Left lung (tissue), 14 donors: ENCODE measurements around the gene NUDT3. TPM values are rescaled to one million over a fixed set of nuclear protein-coding genes. Genes with fewer than 3 reads are reported as not detected.

Experiments used
- ATAC-seq: fragments of 200-7000 bp; cut with Tn5 transposase; one replicate; pipeline ENCODE4 v1.9.1; 2020; ENCODE audit warnings: moderate library complexity
- DNase-seq, 4 donors: peaks; one replicate each; pipeline ENCODE4 v3.0.0-alpha.2; 2013 to 2020
- H3K27ac ChIP-seq, 2 donors: fragments of 200-600 bp; sonication (generic) in 1 of 2; one replicate each; pipeline versions ENCODE4 v1.5.0 to v1.8.0; 2020 to 2021
- H3K27me3 ChIP-seq, 2 donors: fragments of 200-600 bp; sonication (generic) in 1 of 2; one replicate each; pipeline versions ENCODE4 v1.5.0 to v1.8.0; 2020 to 2021
- H3K36me3 ChIP-seq, 2 donors: fragments of 200-600 bp; sonication (generic) in 1 of 2; one replicate each; pipeline versions ENCODE4 v1.5.0 to v1.8.0; 2020 to 2021
- H3K4me1 ChIP-seq, 2 donors: fragments of 200-600 bp; one replicate each; pipeline ENCODE4 v1.8.0; 2021
- H3K4me3 ChIP-seq, 2 donors: fragments of 200-600 bp; sonication (generic) in 1 of 2; one replicate each; pipeline versions ENCODE4 v1.5.0 to v1.8.0; 2020 to 2021; ENCODE audit warnings: mild to moderate bottlenecking in 1 of 2
- H3K9me3 ChIP-seq, 2 donors: fragments of 200-600 bp; sonication (generic) in 1 of 2; one replicate each; pipeline versions ENCODE4 v1.5.0 to v1.8.0; 2020 to 2021
- CTCF ChIP-seq, 2 donors: fragments of 200-600 bp; sonication (generic) in 1 of 2; IDR thresholded peaks; one replicate each; pipeline versions ENCODE4 v1.5.0 to v1.8.0; 2021; ENCODE audit warnings: antibody characterized with exemption in 2 of 2
- intact Hi-C, 2 donors: fragments of 100-400 bp; cut with DNase I; formaldehyde crosslinking; loops; one replicate each; pipeline versions ENCODE4 v1.11.2 to v1.14.2; 2022
- long read RNA-seq, 12 donors: library from polyadenylated mRNA in 2 of 12; unstranded in 2 of 12; transcript quantifications; one replicate each; pipeline ENCODE4 v2.0.0 and lab custom pipeline, GENCODE V29; 2019 to 2026
- polyA plus RNA-seq, 6 donors: library from polyadenylated mRNA; unstranded; fragments of 120-200 nt; gene quantifications; one replicate each; pipeline ENCODE4 v1.2.1, GENCODE V29; 2013; ENCODE audit not compliant: insufficient read length in 6 of 6
- total RNA-seq, 2 donors: library from RNA; stranded (reverse); fragmentation: NEBNext Ultra II Directional; extraction: Animal tissue kit (Norgen Biotek cat#: 25700); gene quantifications; one replicate each; pipeline ENCODE4 v1.2.1, GENCODE V29; 2021
- donor health status: DM: no; HTN: yes; CAD: no.
- donor health status: DM: no; HTN: no; CAD: no.

The NUDT3 gene
- total RNA-seq (10 to 100 TPM; 21.1 to 27.9 TPM), polyA plus RNA-seq (10 to 100 TPM; 10.5 to 17.7 (median 13.4) TPM)
- long read RNA-seq, donor 1, full-length matches to known transcripts = 27 of 46 reads
- long read RNA-seq, donor 1, partial matches to known transcripts = 19 of 46 reads
- long read RNA-seq, donor 1, other reads (novel, unspliced or antisense) = 0 of 46 reads
- long read RNA-seq, donor 2, full-length matches to known transcripts = 28 of 28 reads
- long read RNA-seq, donor 2, partial matches to known transcripts = 0 of 28 reads
- long read RNA-seq, donor 2, other reads (novel, unspliced or antisense) = 0 of 28 reads
- long read RNA-seq, donor 3, full-length matches to known transcripts = 20 of 20 reads
- long read RNA-seq, donor 3, partial matches to known transcripts = 0 of 20 reads
- long read RNA-seq, donor 3, other reads (novel, unspliced or antisense) = 0 of 20 reads
- long read RNA-seq, donor 4, full-length matches to known transcripts = 1 of 2 reads
- long read RNA-seq, donor 4, partial matches to known transcripts = 1 of 2 reads
- long read RNA-seq, donor 4, other reads (novel, unspliced or antisense) = 0 of 2 reads
- long read RNA-seq, donor 5, full-length matches to known transcripts = 32 of 32 reads
- long read RNA-seq, donor 5, partial matches to known transcripts = 0 of 32 reads
- long read RNA-seq, donor 5, other reads (novel, unspliced or antisense) = 0 of 32 reads
- long read RNA-seq, donor 6, full-length matches to known transcripts = 32 of 32 reads
- long read RNA-seq, donor 6, partial matches to known transcripts = 0 of 32 reads
- long read RNA-seq, donor 6, other reads (novel, unspliced or antisense) = 0 of 32 reads
- long read RNA-seq, donor 7, full-length matches to known transcripts = 10 of 10 reads
- long read RNA-seq, donor 7, partial matches to known transcripts = 0 of 10 reads
- long read RNA-seq, donor 7, other reads (novel, unspliced or antisense) = 0 of 10 reads
- long read RNA-seq, donor 8, full-length matches to known transcripts = 23 of 23 reads
- long read RNA-seq, donor 8, partial matches to known transcripts = 0 of 23 reads
- long read RNA-seq, donor 8, other reads (novel, unspliced or antisense) = 0 of 23 reads
- long read RNA-seq, donor 9, full-length matches to known transcripts = 1 of 1 reads
- long read RNA-seq, donor 9, partial matches to known transcripts = 0 of 1 reads
- long read RNA-seq, donor 9, other reads (novel, unspliced or antisense) = 0 of 1 reads
- long read RNA-seq, donor 10, full-length matches to known transcripts = 2 of 4 reads
- long read RNA-seq, donor 10, partial matches to known transcripts = 0 of 4 reads
- long read RNA-seq, donor 10, other reads (novel, unspliced or antisense) = 2 of 4 reads
- long read RNA-seq, donor 11, full-length matches to known transcripts = 53 of 92 reads
- long read RNA-seq, donor 11, partial matches to known transcripts = 39 of 92 reads
- long read RNA-seq, donor 11, other reads (novel, unspliced or antisense) = 0 of 92 reads
- long read RNA-seq, donor 12, full-length matches to known transcripts = 23 of 23 reads
- long read RNA-seq, donor 12, partial matches to known transcripts = 0 of 23 reads
- long read RNA-seq, donor 12, other reads (novel, unspliced or antisense) = 0 of 23 reads

- TF ChIP-seq CTCF (IDR thresholded peaks at IDR 0.05) = peak; percentile 87 to 88
- Histone ChIP-seq H3K4me1 (peaks cover 7 to 51% of the 10 kb centered on the region in 2 donors), H3K9me3 (peaks cover 0 to 5% of the 10 kb centered on the region in 2 donors), H3K27me3 (no peaks in the 10 kb centered on the region), H3K4me3 (peak within 1 kb of the TSS; percentile 77 to 94), H3K36me3 (no peaks in the 10 kb centered on the region), H3K27ac (peak within 1 kb of the TSS; percentile 94 to 99)
- DNase-seq (peak; percentile 96 to 100 (median 98)), ATAC-seq (peak; percentile 92)
- intact Hi-C loops = no loop called here
Observed at GRCh38 chr6:34392497-34393190, at the start of gene NUDT3. NUDT3 (minus strand) TSS chr6:34392669; CDS start chr6:34392362, 307 bp downstream.

- TF ChIP-seq CTCF (IDR thresholded peaks at IDR 0.05) = no peak
- DNase-seq (no peak), ATAC-seq (no peak)
- Histone ChIP-seq H3K27ac (no peak overlapping the region), H3K4me3 (no peak overlapping the region), H3K36me3 (no peaks in the 10 kb centered on the region), H3K9me3 (no peaks in the 10 kb centered on the region), H3K4me1 (no peaks in the 10 kb centered on the region), H3K27me3 (no peaks in the 10 kb centered on the region)
- intact Hi-C loops = no loop called here
Observed at GRCh38 chr6:34441526-34441925, 49.1 kb upstream of the NUDT3 start.

GRCh38 chr6:34439442-34439841 is 47.0 kb upstream of the NUDT3 start:
- no peak for TF ChIP-seq CTCF (IDR thresholded peaks at IDR 0.05)
- H3K27me3 ChIP-seq = no peaks in the 10 kb centered on the region
- ATAC-seq = no peak
- intact Hi-C loops = no loop called here
- H3K9me3 ChIP-seq = no peaks in the 10 kb centered on the region
- H3K36me3 ChIP-seq = no peaks in the 10 kb centered on the region
- H3K4me1 ChIP-seq = no peaks in the 10 kb centered on the region
- no peak overlapping the region for H3K4me3 ChIP-seq
- no peak for DNase-seq
- no peak overlapping the region for H3K27ac ChIP-seq

- no peaks in the 10 kb centered on the region for H3K4me1 ChIP-seq
- no peak for TF ChIP-seq CTCF (IDR thresholded peaks at IDR 0.05)
- H3K9me3 ChIP-seq = no peaks in the 10 kb centered on the region
- no peak for ATAC-seq
- no peak overlapping the region for H3K27ac ChIP-seq
- DNase-seq = no peak
- intact Hi-C loops = no loop called here
- H3K4me3 ChIP-seq = no peak overlapping the region
- H3K27me3 ChIP-seq = no peaks in the 10 kb centered on the region
- H3K36me3 ChIP-seq = no peaks in the 10 kb centered on the region
Observed at GRCh38 chr6:34438705-34439104, 46.2 kb upstream of the NUDT3 start.
